CD4-positive, alpha-beta T cell treated with Interleukin-21 for 1 hour (primary cell): ENCODE measurements around the gene PCDHA5.

Experiments
- DNase-seq: peaks from one replicate; pipeline ENCODE4 v3.0.0-alpha.2; 2020

Gene PCDHA5

DNA sequence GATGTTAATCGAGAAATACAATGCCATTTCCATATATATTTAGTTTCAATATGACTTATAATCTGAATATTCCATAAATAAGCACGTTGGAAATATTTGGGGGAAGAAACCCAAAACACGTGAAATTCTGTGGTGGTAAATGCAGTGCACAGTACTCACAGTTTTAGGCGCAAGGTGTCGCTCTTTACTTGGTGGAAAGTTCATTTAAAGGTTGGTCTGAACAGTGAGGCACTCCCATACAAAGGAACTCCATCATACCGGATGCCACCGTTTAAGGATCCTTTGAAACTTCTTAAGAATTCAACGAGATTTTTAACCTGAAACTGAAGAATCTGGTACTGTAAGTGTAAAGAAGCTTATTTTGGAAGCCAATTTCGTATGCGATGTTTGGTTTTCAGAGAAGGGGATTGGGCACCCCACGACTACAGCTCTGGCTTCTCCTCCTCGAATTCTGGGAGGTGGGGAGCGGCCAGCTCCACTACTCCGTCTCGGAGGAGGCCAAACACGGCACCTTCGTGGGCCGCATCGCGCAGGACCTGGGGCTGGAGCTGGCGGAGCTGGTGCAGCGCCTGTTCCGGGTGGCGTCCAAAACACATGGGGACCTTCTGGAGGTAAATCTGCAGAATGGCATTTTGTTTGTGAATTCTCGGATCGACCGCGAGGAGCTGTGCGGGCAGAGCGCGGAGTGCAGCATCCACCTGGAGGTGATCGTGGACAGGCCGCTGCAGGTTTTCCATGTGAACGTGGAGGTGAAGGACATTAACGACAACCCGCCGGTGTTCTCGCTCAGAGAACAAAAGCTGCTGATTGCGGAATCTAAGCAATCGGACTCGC, 47.5 kb downstream of the PCDHA5 start, which contains the start of gene PCDHA11:
PCDHA11 (plus strand) TSS at position 237 of the 834 bp plus-strand sequence; CDS start at position 384, 147 bp downstream.
- DNase-seq = no peak

DNA sequence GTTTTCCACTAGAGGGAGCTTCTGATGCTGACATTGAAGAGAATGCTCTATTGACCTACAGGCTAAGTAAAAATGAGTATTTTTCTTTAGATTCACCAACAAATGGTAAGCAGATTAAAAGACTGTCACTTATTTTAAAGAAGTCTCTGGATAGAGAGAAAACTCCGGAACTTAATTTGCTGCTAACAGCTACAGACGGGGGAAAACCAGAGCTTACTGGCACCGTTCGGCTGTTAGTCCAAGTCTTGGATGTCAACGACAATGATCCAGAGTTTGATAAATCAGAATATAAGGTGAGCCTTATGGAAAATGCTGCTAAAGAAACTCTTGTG, 48.1 kb downstream of the PCDHA5 start:
- no peak for DNase-seq

DNA sequence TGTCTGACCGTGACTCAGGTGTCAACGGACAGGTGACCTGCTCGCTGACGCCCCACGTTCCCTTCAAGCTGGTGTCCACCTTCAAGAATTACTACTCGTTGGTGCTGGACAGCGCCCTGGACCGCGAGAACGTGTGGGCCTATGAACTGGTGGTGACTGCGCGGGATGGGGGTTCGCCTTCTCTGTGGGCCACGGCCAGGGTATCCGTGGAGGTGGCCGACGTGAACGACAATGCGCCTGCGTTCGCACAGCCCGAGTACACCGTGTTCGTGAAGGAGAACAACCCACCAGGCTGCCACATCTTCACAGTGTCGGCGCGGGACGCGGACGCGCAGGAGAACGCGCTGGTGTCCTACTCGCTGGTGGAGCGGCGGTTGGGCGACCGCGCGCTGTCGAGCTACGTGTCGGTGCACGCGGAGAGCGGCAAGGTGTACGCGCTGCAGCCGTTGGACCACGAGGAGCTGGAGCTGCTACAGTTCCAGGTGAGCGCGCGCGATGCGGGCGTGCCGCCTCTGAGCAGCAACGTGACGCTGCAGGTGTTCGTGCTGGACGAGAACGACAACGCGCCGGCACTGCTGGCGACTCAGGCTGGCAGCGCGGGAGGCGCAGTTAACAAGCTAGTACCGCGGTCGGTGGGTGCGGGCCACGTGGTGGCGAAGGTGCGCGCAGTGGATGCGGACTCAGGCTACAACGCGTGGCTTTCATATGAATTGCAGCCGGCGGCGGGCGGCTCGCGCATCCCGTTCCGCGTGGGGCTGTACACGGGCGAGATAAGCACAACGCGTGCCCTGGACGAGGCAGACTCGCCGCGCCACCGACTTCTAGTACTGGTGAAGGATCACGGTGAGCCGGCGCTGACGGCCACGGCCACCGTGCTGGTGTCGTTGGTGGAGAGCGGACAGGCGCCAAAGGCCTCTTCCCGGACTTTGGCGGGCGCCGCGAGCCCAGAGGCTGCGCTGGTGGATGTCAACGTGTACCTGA, 49.1 kb downstream of the PCDHA5 start:
- no peak for DNase-seq
